ENCODE results near the gene SPNS2.

Gene SPNS2

DNA sequence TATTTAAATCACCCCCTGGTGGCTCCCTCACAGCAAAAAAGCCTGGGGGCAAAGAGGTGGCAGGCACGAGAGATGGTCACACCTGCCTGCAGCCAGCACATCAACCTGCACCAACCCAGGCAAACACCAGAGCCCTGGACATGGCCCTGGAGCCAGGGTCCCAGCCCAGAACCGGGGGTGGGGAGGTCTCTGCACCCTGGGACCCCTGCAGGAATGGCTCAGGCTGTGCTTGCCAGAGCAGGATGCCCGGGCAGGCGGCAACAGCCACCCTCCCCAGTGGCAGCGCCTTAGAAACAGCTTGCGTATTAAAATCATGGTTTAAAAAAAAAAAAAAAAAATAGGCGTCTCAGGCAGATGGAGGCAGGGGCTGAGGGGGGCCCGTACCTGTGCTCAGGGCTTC is 40.3 kb downstream of the SPNS2 start:
- DNase-seq: no peak

DNA sequence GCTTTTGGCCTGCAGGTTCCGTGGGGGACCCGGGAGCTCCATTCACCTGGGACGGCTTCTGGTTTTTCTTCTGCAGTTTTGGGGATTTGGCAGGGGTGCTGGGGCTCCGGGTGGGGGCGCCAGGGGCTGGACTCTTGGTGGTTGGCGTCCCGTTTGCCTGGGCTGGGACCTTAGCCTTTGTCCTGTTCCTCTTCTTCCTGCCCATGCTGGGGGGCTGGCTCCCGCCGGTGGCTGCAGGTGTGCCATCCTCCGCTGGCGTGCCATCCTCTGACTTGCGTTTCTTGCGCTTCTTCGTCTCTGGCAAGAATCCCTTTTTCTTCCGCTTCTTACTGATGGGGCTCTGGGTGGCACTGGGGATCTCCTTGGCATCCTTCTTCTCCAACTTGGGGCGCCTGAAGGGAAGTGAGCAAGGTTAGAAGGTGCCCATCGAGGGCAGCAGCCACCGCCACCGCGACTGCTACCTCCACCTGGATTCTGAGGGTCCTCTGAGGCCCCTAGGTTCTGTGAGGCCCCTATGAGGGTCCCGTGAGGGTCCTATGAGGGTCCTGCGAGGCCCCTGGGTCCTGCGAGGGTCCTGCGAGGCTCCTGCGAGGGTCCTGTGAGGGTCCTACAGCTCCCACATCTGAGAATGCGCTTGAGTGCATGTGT is 41.0 kb downstream of the SPNS2 start:
- DNase-seq: no peak

DNA sequence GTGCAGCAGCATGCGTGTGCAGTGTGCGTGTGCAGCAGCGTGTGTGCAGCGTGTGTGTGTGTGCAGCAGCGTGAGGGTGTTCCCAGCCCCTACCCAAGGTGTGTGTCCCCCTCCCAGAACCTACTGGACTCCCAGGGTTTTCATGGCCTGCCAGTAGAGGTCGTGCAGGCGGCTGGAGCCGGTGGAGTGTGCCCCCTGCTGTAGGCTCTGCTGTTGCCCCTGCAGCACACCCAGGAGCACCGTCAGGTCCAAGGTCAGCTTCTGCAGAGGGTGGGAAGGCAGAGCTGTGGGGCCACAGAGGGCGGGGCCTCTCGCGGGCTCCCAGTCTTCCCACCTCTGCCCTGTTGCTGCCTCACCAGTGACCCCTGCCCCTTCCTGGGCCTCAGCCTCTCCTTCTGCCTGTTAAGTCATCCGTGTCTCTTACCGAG is 41.6 kb downstream of the SPNS2 start:
- DNase-seq: no peak

DNA sequence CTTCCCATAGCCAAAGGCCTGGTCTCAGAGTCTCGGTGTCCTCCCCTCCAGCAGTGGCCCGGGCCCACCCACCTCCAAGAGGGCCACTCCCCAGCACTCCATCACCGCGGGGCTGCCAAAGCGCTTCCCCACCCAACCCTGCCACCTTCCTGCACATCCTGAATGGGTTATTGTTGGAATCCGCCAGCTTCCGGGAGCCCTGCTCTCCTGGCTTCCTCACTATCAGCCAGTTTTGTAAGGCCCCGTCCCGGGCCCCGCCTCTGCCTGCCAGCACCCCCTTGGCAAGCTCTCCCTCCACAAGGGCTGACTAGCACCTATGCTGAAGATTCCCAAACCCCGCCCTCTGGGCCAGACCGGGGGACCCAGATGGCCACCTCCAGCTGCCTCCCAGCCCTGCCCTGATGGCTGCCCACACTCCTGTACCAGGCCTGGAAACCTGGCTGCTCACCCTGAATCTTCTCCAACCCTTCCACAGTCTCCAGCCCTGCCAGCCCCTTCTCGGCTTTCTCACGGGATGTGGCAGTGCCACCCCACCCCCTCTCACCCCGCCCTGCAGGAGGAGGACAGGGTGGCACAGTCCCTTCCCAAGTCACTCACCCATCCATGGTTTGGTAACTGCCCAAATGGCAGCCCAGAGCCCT is 42.1 kb downstream of the SPNS2 start:
- no peak for DNase-seq

DNA sequence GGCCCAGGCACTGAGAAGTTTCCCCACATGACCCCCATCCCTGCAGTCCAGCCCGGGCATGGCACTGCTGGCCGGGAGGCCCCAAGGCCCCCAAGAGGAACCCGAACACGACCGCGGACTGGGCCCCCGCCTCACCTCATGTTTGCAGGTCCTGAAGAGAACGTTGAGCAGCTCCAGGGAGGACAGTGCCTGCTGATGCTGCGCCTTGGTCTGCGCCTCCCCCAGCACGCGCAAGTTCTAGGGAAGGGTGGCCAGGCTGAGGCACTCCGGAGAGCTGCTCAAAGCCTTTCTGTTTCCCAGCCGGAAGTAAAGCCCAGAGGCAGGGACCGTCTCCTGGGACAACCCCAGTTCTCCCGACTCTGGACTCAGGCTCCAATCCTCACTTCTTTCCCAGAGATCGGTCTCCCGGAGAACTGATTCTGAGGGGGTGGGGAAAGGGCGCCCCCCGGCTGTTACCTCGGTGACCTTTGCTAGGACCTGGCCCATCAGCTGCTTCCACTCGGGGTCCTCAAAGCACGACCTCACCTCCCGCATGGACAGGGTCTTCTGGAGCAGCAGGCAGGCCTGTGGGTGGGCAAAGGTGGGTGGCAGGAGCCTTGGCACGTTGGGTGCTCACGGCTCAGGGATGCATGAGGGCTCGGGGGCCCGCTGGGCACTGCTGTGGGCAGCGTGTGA is 42.8 kb downstream of the SPNS2 start:
- DNase-seq: no peak

DNA sequence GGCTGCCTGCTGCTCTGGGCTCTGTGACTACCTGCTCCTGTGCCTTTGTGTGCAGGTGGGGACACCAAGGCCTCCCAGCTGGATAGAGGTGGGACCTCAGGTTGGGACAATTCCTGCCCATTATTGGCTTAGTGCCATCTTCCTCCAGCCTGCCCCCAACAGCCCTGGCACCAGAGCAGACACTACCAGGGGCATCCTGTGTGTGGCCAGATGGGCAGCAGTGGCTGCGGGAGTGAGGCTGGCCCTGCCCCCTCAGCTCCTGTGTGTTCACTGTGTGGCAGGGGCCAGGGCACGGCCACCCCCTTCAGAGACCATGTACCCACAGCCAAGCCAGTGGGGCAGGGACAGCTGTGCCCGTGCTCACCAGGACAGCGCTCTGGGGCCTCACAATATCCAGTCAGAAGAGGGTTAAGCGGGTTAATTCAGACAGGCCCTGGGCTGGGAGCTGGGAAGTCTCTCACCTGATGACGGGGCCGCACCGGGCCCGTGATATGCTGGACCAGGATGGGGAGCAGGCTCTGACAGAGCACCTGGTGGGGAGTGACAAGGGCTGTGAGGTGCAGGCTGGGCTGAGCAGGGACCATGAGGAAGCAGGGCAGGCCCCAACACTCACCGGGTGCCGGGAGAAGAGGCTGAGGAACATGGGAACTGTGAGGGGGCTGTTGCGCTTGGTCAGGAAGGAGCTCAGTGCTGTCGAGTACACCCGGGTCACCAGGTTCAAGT is 43.5 kb downstream of the SPNS2 start:
- no peak for DNase-seq

DNA sequence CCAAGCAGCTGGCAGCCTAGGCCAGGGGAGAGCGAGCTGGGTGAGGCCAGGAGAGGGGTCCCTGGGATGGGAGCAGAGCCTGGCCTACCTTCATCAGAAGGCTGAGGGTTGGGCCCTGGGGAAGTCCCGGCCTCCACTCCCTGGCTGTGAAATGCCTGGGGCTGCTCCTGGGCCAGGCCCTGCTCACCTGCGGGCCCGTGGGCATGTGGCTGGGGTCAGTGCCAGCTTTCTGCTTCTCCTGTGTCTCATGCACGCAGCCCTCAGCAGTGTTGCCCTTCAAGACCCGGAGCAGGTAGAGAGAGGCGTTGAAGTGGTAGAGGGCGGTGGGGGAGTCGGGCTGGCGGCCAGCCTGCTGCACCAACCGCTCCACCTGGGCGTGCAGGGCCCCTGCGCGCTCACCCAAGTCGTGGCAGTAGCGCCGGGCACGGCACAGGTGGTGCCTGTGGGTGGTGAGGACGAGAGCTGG is 44.1 kb downstream of the SPNS2 start:
- no peak for DNase-seq

DNA sequence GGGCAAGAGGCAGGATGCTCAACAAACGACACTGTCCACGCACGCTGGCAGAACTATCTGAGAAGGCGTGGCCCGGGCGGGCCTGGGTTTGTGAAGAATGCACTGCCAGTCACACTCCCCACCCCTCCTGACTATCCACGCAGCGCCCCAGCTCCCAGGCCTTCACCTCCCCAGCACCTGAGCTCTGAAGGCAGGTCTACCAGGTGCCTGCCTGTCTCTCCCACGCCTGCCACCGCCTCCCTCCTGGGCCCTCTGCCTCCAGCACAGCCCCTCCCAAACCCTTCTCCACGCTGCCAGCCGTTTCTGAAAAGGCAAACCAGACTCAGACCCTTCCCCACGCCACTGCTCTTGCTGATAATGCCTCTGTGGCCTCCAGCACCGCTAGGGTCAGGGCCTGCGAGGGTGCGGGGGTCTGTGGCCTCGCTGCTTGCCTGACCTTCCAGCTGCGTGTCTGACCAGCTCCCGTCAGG is 44.9 kb downstream of the SPNS2 start:
- no peak for DNase-seq

DNA sequence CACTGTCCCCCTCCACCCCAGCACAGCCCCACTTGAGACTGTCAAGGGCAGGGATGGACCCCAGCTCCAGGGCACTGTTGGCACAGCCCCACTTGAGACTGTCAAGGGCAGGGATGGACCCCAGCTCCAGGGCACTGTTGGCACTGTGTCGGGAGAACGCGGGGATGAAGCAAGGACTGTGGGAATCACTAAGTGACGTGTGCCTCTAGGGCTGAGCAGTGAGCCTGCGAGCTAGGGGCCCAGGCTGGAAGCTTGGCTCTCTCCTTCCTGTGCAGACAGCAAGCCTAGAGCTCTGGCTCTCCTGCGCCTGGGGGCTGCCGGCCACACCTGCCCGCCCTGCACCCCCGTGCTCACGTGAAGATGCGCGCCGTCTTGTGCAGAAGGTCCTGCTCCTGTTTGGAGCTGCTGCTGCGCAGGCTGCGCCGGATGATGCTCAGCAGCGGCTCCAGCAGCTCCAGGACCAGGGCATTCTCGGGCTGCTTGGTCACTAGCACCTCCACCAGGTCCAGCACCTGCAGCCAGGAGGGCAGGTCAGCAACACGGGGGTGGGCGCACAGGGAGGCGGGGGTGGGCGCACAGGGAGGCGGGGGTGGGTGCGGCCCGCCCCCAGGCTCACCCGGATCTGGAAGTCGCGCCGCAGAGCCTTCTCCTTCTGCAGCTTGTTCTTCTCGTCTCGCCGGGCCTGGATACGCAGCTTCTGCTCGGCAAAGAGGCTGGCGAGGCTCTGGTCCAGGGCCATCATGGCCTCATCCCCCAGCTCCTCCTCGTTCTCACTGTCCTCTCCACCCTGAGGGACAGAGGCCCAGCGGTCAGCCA is 45.7 kb downstream of the SPNS2 start:
- DNase-seq: no peak

DNA sequence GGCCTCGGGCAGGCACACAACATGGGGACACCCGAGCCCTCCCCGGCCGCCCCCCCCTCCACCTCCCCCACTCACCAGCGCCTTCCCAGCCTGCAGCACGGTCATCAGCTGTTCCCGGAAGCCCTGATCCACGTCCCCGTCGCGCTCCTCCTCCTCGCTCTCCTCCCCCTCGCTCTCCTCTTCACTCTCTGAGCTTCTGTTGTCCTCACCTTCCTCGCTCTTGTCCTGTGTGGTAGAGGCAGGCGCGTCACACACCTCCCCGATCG is 46.2 kb downstream of the SPNS2 start:
- no peak for DNase-seq

DNA sequence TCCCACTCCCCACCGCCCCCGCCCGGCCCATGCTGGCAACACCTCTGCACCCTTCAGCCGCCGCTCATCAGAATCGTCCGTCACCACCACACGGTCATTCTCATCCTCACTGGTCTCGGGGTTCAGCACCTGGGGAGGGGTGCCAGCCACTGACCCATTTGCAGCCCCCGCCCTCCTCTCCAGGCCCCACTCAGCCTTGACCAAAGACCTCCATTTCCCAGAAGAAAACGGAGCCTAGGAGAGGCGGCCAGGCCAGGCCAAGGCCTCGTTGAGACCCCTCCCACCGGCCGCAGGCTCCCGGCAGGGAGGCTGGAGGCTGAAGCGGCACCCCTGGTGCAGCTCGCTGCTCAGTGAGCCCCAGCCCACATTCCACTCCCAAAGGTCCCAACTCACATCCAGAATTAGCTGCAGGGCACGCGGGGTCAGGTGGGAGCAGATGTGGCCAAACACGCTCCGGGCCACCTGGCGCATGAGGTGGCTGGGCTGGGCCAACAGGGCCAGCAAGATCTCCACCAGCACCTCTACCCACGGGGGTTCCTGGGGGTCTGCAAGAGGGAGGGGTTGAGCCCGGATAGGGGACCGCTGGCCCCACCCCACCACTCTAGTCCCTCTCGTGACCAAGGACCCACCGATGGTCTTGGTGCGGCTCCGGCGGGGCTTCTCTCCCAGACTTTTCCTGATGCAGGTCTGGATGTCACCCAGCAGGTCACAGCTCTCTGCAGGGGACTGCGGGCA is 46.7 kb downstream of the SPNS2 start:
- DNase-seq: no peak

DNA sequence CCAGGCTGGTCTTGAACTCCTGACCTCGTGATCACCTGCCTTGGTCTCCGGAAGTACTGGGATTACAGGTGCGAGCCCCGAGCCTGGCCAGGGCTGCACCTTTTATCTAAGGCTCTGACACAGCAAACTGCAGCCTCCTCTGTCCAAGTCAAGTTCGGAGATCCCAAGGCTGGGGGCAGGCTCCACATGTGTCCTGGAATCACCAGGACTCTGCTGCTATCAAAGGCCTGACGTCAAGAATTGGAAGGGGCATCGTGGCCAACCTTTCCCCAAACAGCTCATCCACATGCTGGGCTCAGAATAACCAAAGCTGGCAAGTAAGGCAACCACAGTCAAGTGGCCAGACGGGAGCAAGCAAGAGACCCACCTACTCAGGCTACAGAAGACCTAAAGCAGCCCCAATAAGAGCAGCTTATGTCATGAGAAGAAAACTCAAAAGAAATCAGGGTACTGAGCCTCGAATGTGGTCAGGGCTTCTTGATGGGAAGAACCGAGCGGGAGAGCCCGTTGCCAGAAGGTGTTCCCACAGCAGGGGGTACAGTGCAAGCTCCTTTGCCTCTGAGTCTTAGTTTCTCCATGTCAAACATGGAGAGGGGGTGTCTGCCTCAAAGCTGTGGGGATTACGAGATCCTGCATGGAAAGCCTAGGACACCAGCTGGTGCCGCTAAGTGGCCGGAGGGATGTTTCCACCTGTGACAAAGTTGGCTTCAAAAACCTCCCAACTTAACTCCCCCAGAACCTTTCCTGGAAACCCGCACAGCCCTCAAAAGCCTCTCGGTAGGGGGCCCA is 48.6 kb downstream of the SPNS2 start:
- DNase-seq: no peak

DNA sequence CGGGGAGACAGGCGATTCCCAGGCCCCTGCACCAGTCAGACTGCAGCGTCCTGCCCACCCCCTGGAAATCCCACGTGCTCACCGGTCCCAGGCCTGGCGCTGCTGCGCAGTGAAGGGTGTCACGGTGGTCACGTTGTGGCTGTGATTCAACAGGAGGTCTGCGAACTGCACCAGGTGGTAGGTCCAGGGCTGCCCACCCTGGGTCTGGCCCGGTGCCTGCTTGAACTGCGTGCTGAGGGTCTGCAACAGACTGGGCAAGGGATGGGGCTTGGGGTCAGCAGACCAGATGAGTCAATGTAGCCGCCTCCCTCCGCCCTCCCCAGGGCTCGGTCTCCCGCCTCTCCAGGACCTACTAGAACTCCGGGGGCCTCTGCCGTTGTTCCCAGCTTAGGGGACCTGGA is 49.4 kb downstream of the SPNS2 start:
- DNase-seq: no peak

DNA sequence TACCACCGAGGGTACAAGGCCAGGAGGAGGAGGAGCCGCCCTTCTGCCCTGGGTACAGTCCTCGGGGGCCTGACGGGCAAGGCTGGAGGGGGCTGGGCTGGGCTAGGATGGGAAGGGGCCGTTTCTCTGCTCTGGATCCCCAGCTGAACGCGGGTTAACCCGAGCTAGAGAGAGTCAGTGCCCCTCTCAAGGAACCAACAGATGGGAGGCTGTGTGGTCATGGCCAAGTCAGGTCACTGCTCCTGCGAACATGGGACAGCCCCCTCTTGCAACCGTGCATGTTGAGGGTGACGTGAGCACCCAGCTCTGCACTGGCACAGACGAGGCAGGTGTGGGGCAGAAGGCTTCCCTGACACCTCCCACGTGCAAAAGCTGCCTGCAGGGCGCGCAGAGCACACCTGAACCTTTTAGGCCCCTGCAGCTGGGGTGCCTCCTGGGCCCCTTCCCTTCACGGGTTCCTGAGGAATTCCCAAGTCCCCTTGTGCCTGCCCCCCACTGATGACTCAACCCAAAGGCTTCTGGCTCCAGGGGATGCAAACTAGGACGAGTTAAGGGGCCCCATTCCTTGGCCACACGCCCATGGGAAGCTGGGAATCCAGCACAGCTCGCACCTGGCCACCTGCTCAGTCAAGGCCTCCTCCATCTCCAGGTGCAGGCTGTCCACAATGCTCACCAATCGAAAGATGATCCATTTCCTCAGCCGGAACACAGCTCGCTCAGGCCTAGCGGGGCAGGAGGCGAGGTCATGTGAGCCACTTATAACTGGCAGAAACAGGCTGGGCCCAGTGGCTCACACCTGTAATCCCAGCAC is 50.2 kb downstream of the SPNS2 start:
- DNase-seq: no peak

DNA sequence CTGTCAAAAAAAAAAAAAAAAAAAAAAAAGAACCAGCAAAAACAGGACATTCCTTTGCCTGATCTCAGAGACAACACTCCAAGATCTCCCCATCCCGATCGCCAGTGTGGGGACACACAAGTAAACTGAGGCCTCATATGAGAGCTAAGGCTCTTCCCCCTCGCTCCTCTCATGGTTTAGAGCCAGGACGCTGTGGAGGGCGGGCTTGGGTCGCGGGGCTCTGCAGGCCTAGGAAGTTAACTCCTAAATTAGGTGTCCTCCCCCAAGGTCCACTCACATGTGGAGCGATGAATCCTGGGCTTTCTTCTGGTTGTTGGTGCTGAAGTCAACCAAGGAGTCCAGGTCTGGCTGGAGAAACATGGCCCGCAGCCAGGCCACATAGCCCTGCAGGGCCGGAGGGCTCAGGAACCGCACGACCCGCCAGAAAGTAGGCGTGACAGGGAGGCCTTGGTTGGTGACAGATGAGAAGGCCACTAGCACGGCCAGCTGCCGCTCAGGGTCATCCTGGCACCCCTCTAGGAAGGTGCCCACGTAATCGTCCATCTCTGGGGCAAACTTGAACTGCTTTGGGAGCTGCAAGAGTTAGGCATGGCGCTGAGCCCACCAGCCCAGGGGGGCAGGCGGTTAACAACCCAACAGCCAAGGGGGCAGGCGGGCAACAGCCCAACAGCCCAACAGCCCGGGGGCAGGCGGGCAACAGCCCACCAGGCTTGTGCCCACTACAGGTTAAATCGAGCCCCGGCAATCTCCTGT is 51.3 kb downstream of the SPNS2 start:
- no peak for DNase-seq

DNA sequence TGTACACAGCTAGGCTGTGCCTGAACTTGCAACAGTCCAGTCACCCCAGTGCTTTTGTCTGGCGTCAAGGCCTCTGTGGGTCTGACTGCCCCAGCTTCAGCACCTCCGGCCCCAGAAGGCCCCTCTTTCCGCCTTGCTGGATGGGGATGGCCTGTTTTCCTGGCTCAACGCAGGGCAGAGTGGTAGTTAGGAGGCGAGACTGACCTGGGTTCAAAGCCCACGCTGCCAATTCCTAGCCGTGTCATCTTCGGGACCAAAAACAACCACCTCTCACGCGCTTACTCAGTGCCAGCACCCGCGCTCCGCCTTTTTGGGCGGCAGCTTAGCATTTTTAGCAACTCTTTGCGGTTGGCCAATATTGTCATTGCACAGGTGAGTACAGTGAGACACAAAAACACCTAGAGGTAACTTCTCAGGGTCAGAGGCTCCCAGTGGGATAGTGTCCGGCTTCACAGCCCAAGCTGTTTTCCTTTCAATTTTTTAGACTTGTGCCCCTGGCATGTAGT is 51.9 kb downstream of the SPNS2 start:
- DNase-seq: no peak

DNA sequence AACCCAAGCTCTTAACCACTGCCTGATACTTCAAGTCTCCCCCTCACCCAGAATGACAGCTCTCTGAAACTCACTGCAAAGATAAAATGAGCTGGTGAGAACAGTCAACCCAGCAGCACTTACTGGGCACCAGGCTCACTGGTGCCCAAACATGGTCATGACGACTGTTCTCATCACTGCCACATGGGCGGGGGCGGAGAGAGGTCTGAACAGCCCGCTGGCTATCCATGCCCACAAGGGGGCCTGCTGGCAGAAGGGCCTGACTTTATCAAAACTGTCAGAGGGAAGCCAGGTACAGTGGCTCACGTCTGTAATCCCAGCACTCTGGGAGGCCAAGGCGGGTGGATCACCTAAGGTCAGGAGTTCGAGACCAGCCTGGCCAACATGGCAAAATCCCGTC is 52.5 kb downstream of the SPNS2 start:
- DNase-seq: no peak

DNA sequence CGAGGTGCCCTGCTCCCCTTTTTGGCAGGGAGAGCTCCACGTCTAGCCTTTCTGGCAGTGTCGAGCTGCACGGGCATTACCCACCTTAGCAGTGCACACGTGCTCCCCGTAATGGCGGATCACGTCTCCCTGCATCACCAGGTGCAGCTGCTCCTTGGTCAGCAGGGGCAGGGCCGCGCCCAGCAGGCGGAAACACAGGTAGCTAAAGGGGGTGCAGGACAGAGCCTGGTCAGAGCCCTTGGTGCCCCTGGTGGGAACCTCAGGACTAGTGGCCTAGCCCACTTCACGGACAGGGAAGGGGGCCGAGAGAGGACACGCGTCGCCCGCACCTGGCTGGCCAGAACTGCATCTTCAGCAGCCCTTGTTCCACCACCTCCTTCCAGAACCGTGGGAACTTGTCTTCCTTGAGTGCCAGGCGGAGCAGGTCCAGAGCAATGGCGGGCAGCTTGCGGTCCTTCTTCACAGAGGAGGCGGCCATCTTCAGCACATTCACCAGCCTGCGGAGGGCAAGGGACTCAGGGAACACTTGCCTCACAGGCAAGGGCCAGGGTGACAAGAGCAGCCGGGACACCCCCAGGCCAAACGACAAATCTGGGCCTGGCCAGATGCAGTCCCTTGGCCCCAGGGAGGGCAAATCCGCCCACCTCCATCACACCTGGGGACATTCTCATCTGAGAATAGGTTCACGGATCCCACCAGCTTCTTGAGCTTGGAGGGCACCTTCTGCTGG is 53.3 kb downstream of the SPNS2 start:
- no peak for DNase-seq

DNA sequence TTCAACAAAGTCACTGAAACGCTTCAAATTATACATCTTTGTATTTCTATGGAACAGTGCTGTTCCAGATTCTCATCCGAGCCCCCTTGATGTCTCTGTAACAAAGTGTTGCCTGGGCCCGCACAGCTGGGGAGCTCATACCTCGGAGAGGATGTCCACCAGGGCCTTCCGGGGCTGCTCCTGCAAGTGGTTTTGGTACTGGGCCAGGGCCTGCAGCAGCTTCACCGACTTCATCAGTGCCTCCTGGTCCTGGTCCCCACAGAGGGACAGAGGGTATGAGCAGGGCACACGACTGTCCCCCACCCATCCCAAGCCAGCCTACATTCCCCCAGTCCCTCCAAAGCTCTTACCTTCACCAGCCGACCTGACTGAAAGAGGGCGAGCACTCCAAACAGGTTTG is 55.0 kb downstream of the SPNS2 start:
- no peak for DNase-seq
